Mesothelial cell of epicardium (in vitro differentiated cells): Measurements from ENCODE around the gene ZNF586. TPM values are rescaled to one million over a fixed set of nuclear protein-coding genes. Genes with fewer than 3 reads are reported as not detected.
"Not testable (repeated sequence)": the region's sequence is repeated elsewhere in the genome, so short reads cannot be mapped to it uniquely, and the experiment has no call there.

ENCODE experiments used
- DNase-seq, 2 experiments: peaks; one replicate each; pipeline ENCODE4 v3.0.0; 2021; ENCODE audit warnings: low spot score in 2 of 2; ENCODE audit not compliant: unreplicated experiment in 2 of 2
- H3K27ac Mint-ChIP-seq: 2 replicates; pipeline ENCODE4 v1.8.0; 2021; ENCODE audit warnings: mixed read lengths
- H3K27me3 Mint-ChIP-seq: 2 replicates; pipeline ENCODE4 v1.8.0; 2021; ENCODE audit warnings: low read depth, mixed read lengths
- H3K36me3 Mint-ChIP-seq: 2 replicates; pipeline ENCODE4 v1.8.0; 2021; ENCODE audit warnings: mixed read lengths
- H3K4me1 Mint-ChIP-seq: 2 replicates; pipeline ENCODE4 v1.8.0; 2021; ENCODE audit warnings: mixed read lengths
- H3K4me3 Mint-ChIP-seq: 2 replicates; pipeline ENCODE4 v1.8.0; 2021; ENCODE audit warnings: mild to moderate bottlenecking, moderate library complexity, mixed read lengths
- H3K9me3 Mint-ChIP-seq: 2 replicates; pipeline ENCODE4 v1.8.0; 2021; ENCODE audit warnings: mixed read lengths
- CTCF ChIP-seq: fragments of 200-600 bp; sonication (generic); IDR thresholded peaks from one replicate; pipeline ENCODE4 v1.5.0; 2021; ENCODE audit warnings: antibody characterized with exemption; ENCODE audit not compliant: unreplicated experiment
- total RNA-seq: library from RNA; stranded (reverse); gene quantifications from 3 replicates; pipeline ENCODE4 v1.2.1, GENCODE V29; 2021

ZNF586 gene
- total RNA-seq, 1 donor from 2014 or later = 31.3 TPM

- H3K36me3 Mint-ChIP-seq = peaks cover 19% of the 10 kb centered on the region
- no peaks in the 10 kb centered on the region for H3K27me3 Mint-ChIP-seq
- H3K4me3 Mint-ChIP-seq = no peak overlapping the region
- DNase-seq = no peak
- H3K27ac Mint-ChIP-seq = peak overlapping the region; percentile 17
- peaks cover 59% of the 10 kb centered on the region for H3K4me1 Mint-ChIP-seq
- H3K9me3 Mint-ChIP-seq = no peaks in the 10 kb centered on the region
- no peak for TF ChIP-seq CTCF
Observed at GRCh38 chr19:57812226-57812625, 42.8 kb downstream of the ZNF586 start.

GRCh38 chr19:57812975-57813820 is 43.7 kb downstream of the ZNF586 start:
- H3K4me3 Mint-ChIP-seq = peak overlapping the region; percentile 95
- peaks cover 14% of the 10 kb centered on the region for H3K36me3 Mint-ChIP-seq
- H3K9me3 Mint-ChIP-seq, H3K27me3 Mint-ChIP-seq, DNase-seq: not testable (repeated sequence)
- H3K4me1 Mint-ChIP-seq = peaks cover 59% of the 10 kb centered on the region
- peak overlapping the region; percentile 93 for H3K27ac Mint-ChIP-seq

- no peaks in the 10 kb centered on the region for H3K9me3 Mint-ChIP-seq
- no peak for DNase-seq
- no peaks in the 10 kb centered on the region for H3K27me3 Mint-ChIP-seq
- peaks cover 63% of the 10 kb centered on the region for H3K4me1 Mint-ChIP-seq
- H3K4me3 Mint-ChIP-seq = peak overlapping the region; percentile 95
- TF ChIP-seq CTCF = no peak
- peaks cover 11% of the 10 kb centered on the region for H3K36me3 Mint-ChIP-seq
- peak overlapping the region; percentile 92 for H3K27ac Mint-ChIP-seq
Observed at GRCh38 chr19:57813919-57814504, 44.5 kb downstream of the ZNF586 start.

GRCh38 chr19:57814505-57815246 is 45.2 kb downstream of the ZNF586 start, which contains the start of gene ZNF552:
TSS of gene ZNF552 (minus strand) at chr19:57814913. CDS start at chr19:57814743, 170 bp downstream.
- Mint-ChIP-seq H3K27me3 (no peaks in the 10 kb centered on the region), H3K36me3 (peaks cover 7% of the 10 kb centered on the region), H3K27ac (peak within 1 kb of the TSS; percentile 92), H3K4me3 (peak within 1 kb of the TSS; percentile 95), H3K9me3 (no peaks in the 10 kb centered on the region), H3K4me1 (peaks cover 59% of the 10 kb centered on the region)
- peak; percentile 59 to 76 for DNase-seq
- no peak for TF ChIP-seq CTCF

- Mint-ChIP-seq H3K27ac (peak overlapping the region; percentile 92), H3K9me3 (no peaks in the 10 kb centered on the region), H3K36me3 (peaks cover 7% of the 10 kb centered on the region), H3K4me1 (peaks cover 59% of the 10 kb centered on the region), H3K4me3 (peak overlapping the region; percentile 95), H3K27me3 (no peaks in the 10 kb centered on the region)
- DNase-seq = no peak
- TF ChIP-seq CTCF = no peak
Observed at GRCh38 chr19:57815247-57816075, 46.0 kb downstream of the ZNF586 start.
